Activated B cell treated with CpG ODN at 0.5 μM for 24 hours (primary cell): ENCODE measurements around the gene ENGASE. TPM values are rescaled to one million over a fixed set of nuclear protein-coding genes. Genes with fewer than 3 reads are reported as not detected.

ENCODE experiments used
- ATAC-seq: fragments of 200-7000 bp; cut with Tn5 transposase; one replicate; pipeline ENCODE4 v1.10.0; 2021; ENCODE audit warnings: low read depth, mild to moderate bottlenecking, moderate library complexity
- CTCF ChIA-PET: fragments of 350-600 bp; sonication (Branson Sonifier 250); formaldehyde crosslinking; loops from one replicate; lab custom pipeline; 2021; ENCODE audit warnings: antibody characterized with exemption; lab: Charles Lee
- POLR2A ChIA-PET: fragments of 350-600 bp; sonication (Branson Sonifier 250); formaldehyde crosslinking; loops from one replicate; lab custom pipeline; 2021; ENCODE audit warnings: antibody characterized with exemption; lab: Charles Lee
- DNase-seq: peaks from one replicate; pipeline ENCODE4 v3.0.0; 2022
- H3K27ac Mint-ChIP-seq: one replicate; pipeline ENCODE4 v1.8.0; 2020; ENCODE audit warnings: mixed read lengths
- H3K27me3 Mint-ChIP-seq: one replicate; pipeline ENCODE4 v1.8.0; 2021; ENCODE audit warnings: mixed read lengths
- H3K36me3 Mint-ChIP-seq: one replicate; pipeline ENCODE4 v1.8.0; 2021; ENCODE audit warnings: low read depth, mixed read lengths
- H3K4me1 Mint-ChIP-seq: one replicate; pipeline ENCODE4 v1.8.0; 2021; ENCODE audit warnings: mixed read lengths
- H3K4me3 Mint-ChIP-seq: one replicate; pipeline ENCODE4 v1.8.0; 2020; ENCODE audit warnings: mild to moderate bottlenecking, mixed read lengths
- H3K9me3 Mint-ChIP-seq: one replicate; pipeline ENCODE4 v1.8.0; 2020; ENCODE audit warnings: mixed read lengths
- CTCF ChIP-seq: fragments of 200-600 bp; IDR thresholded peaks from one replicate; pipeline ENCODE4 v1.8.0; 2022; ENCODE audit warnings: antibody characterized with exemption, mild to moderate bottlenecking
- intact Hi-C: fragments of 100-400 bp; cut with micrococcal nuclease; formaldehyde crosslinking; loops from one replicate; pipeline ENCODE4 v1.15.1; 2024
- total RNA-seq: library from RNA; stranded (reverse); gene quantifications from 2 replicates; pipeline ENCODE4 v1.2.3, GENCODE V29; 2022

The ENGASE gene
- total RNA-seq, 1 donor from 2014 or later, result 60.1 TPM

GRCh38 chr17:79113699-79114457 is 39.3 kb downstream of the ENGASE start:
- ChIA-PET CTCF (no interaction called here), POLR2A (no interaction called here)
- DNase-seq (no peak), ATAC-seq (no peak)
- H3K4me1 Mint-ChIP-seq, result no peaks in the 10 kb centered on the region
- H3K27me3 Mint-ChIP-seq, result peaks cover 13% of the 10 kb centered on the region
- no peak overlapping the region for H3K4me3 Mint-ChIP-seq
- no peak for TF ChIP-seq CTCF
- no peak overlapping the region for H3K27ac Mint-ChIP-seq
- intact Hi-C loops, result no loop called here
- no peaks in the 10 kb centered on the region for H3K9me3 Mint-ChIP-seq
- no peaks in the 10 kb centered on the region for H3K36me3 Mint-ChIP-seq

- Mint-ChIP-seq H3K9me3 (no peaks in the 10 kb centered on the region), H3K27me3 (peaks cover 13% of the 10 kb centered on the region), H3K4me3 (no peak overlapping the region), H3K36me3 (no peaks in the 10 kb centered on the region), H3K4me1 (no peaks in the 10 kb centered on the region), H3K27ac (no peak overlapping the region)
- no peak for TF ChIP-seq CTCF
- ChIA-PET POLR2A (no interaction called here), CTCF (no interaction called here)
- DNase-seq, result no peak
- ATAC-seq, result no peak
- intact Hi-C loops, result no loop called here
These were observed 40.1 kb downstream of the ENGASE start for GRCh38 chr17:79114458-79115301.

GRCh38 chr17:79115487-79115886 is 40.9 kb downstream of the ENGASE start:
- Mint-ChIP-seq H3K27ac (no peak overlapping the region), H3K36me3 (no peaks in the 10 kb centered on the region), H3K27me3 (peaks cover 13% of the 10 kb centered on the region), H3K4me3 (no peak overlapping the region), H3K9me3 (no peaks in the 10 kb centered on the region), H3K4me1 (no peaks in the 10 kb centered on the region)
- ChIA-PET POLR2A (no interaction called here), CTCF (no interaction called here)
- no peak for TF ChIP-seq CTCF
- ATAC-seq, result no peak
- intact Hi-C loops, result no loop called here
- no peak for DNase-seq

- no peak for DNase-seq
- H3K9me3 Mint-ChIP-seq, result no peaks in the 10 kb centered on the region
These were observed 42.1 kb downstream of the ENGASE start for GRCh38 chr17:79116575-79117368.

More at GRCh38 chr17:79116575-79117368, 42.1 kb downstream of the ENGASE start:
- POLR2A ChIA-PET, result no interaction called here
- Mint-ChIP-seq H3K36me3 (no peaks in the 10 kb centered on the region), H3K4me1 (no peaks in the 10 kb centered on the region), H3K27me3 (peaks cover 10% of the 10 kb centered on the region), H3K27ac (no peak overlapping the region), H3K4me3 (no peak overlapping the region)
- CTCF ChIA-PET, result no interaction called here
- no peak for TF ChIP-seq CTCF
- ATAC-seq, result no peak
- intact Hi-C loops, result no loop called here
